ENCODE results near the gene DDAH2. TPM values are rescaled to one million over a fixed set of nuclear protein-coding genes. Genes with fewer than 3 reads are reported as not detected.

DDAH2 gene
- total RNA-seq, 1 donor from 2014 or later, result 87.4 TPM

DNA sequence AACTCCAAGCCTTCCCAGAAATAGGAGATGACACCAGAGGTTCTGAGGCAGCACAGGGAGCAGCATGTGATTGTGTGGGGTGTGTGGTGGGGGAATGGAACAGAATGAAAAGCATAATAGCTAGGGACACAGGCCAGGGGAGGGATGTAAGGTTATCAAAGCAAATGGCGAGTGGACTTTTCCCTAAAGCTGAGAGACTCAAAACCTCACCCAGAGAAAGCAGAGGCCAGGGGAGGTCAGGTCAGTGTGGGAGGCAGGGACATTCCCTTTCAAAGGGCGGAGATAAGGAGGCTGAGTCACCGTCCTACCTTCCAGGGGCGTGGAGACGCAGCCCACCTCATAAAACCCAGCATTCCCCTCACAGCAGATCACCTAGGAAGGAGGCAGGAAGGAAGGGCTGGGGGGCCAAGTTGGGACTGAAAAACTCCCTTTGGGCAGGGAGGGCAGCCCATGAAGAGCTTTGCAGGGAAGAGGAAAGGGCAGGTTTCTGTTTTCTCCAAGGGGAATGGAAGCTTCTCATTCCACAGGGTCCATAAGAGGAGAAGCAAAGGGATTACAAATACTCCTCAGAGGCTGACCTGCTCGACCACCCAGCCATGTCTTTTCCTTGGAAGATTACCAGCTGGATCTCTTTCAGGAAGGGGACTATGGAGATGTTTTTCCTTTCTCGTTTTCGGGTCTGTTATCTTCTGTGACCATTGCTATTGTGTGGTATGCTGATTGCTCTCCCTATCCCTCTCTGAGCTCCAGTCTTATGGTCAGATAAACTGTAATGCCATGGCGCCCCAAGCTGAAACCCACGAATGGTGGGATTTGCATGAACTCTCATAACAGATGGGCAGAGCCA lies 38.6 kb downstream of the DDAH2 start:
- DNase-seq (ENCODE audit: low spot score), result no peak

DNA sequence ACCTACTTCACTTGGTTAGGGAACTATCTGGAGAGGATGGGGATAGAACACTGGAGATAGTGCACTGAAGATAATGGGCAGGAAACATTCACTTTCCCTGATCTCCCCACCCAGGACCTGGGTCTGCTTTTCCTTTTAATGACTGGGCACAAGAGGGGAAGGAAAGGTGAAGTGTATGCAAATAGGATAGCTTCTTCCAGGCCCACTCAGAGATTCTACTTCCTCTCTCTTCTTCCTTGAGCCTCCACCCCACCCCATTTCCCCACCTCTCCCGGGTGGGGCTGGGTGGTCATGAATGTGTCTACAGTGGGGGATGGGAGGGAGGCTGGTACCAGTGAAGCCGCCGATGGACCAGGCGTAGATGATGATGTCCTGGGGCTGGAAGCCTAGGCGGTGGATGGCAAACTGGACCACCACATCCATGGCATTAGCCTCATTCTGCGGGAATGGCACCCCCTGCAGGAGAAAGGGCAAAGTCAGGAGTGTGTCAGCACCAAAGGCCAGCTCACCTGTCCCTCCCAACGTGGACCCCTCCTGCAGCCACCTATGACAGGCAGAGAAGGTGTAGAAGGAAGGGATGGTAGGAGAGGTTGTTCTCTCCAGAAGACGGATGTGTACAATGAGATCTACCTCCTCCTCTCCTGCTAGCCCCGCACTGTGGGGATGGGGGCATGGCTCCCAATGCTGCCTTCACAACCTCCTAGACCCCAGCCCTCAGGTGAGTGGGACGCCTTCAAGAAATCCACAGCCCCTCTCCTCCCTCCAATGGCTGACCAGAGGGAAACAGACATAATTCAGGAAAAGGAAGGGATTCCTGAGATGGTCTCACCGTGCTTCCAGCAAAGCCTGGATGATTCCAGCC lies 39.6 kb downstream of the DDAH2 start:
- DNase-seq (ENCODE audit: low spot score), result no peak

DNA sequence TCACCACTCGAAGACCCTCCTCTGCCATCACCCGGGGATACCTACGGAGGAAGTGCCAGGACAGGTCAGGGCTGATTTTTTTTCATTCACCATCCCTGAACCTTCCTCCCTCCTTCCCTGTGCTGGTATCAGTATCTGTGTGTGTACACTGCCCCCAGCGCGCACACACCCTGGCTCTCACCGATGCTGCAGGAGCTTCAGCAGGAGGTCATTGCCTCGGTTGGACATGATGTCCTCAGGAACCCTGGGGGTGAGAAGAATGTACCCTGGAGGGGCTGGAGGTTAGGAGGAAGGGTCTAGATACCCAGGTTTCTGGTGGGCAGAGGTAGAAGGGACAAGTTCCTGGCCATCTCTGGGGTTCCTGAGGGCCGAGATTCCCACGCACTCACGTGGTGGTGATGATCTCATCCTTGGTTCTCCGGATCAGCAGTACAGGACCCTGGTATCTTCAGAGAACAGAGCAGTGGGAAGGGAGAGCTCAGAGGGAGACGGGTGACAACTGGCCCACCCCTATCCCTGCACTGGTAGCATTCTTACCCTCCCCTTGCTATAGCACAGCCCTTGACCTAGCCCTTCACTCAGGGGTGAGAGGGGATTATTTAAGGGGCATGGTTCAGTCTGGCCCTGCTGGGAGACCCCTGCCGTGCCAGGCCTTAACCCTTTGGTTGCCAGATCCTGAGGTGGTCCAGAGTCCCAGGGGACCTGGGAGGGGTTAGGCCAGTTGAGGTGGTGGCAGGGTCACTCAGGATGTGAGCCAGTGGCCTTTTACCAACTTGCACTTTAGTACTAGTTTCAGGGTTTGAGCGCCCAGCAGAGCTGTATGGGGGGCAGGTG lies 41.0 kb downstream of the DDAH2 start:
- no peak for DNase-seq (ENCODE audit: low spot score)

DNA sequence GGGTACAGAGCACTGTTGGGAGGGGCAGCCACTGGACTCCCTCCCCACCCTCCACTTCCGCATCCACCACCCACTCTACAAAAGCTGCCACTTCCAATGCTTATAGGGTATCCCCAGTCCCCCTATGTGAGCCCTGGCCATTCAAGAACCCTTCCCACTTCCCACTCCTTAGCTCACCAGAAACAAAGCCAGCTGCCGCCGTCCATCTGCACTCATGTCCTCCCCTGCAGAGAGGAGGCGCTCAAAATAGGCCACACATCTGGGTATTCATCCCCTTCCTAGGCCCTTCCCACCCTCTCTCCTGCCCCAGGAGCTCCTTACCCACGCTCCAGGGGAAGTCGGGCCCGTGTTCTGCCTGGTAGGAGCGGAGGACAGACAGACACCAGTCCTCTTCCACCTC lies 41.8 kb downstream of the DDAH2 start:
- DNase-seq (ENCODE audit: low spot score), result no peak

DNA sequence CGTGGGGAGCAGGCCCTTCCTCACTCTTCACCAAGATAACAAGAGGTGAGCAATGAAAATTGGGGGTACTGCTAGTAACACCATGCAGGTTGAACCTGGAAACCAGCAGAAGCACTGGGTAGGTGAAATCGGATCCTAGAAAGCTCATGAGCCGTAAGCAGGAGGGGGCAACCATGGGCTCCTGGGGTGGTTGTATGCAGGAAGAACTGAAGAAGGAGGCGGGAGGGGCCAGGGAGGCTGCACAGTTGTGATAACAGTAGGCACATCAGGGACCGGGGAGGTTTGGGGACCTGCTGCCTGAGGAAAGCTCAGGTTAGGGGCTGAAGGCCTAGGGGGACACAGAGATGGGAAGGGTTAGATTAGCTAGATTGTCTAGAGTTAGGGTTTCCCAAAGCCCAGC lies 42.6 kb downstream of the DDAH2 start:
- DNase-seq (ENCODE audit: low spot score), result no peak

DNA sequence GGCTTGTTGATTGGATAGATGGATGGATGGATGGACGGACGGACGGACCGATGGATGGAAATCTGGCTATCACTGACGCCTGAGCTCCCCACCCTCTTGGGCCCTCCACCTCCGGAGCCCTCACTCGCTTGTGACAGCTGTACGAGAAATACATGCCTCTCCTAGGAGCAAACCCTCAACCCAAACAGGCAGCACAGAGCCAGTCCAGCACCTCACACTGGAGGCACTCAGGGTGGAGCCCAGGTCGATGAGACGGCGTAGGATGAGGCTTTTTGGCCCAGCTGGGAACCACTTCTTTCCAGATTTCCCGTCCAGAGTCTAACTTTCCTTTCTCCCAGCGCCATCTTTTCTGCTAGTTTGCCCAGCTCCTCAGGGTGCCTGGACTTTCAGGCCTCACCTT lies 45.5 kb downstream of the DDAH2 start:
- no peak for DNase-seq (ENCODE audit: low spot score)

DNA sequence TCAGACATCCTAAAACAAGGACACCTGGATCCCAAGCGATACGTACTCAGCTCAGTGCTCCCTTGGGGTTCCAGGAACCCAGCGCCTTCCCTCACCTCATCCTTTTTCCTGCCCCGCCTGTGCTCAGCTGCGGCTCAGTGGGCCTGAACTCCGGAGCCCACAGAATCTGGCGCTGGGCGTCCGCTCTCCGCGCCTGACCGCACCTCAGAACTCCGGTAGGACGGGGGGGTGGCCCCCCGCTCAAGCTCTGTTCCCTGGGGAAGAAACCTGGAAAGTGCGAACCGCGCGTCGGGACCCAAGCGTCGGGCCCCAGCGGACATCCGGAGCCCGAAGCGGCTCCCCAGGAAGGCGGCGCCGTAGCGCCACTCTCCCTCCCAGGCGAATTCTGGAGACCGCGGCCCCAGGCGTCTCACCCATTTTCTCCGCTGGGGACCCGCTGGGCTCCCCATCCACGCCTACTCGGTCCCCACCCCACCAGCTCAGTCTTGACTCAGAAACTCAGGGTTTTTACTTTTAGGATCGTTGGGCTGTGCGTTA lies 47.9 kb downstream of the DDAH2 start:
- DNase-seq (ENCODE audit: low spot score), result peak; percentile 54

DNA sequence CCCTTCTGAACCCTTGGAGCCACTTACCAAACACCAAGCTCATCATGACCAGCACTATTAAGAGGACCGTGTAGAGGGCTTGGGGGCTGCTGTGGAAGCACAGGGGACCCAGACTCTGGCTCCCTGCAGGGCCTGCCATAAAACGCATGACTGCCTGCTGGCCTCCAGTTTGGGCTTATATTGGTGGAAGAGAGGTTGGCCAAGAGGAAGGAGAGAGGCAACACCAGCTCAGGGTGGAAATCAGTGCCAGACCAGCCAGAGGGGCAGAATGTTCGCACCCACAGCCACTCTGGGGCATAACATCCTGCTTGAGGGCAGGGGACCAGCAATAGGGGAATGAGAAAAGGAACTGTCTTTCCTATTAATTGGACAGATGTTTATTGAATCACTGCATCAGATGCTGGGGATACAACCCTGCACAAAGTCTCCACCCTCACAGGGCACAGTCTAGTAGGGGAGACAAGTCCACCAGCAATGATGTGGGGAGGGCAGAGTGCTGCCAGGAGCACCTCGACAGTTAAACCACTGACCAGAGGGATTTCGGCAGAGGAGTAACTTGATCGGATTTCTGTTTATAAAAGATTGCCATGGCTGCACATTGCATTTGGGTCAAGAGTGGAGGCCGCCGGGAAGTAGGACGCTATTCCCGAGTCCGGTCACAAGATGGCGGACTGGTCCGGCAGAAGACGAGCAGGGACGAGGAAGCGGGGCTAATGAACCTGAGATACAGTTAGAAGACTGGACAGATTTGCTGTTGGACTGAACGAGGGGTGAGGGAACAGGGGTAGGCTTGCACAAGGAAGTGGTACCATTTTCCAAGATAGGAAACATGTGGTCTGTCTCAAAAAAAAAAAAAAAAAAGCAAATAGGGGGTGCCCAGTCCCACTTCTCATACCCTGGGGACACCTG lies 48.6 kb downstream of the DDAH2 start, which contains the start of gene LY6G5C:
TSS of gene LY6G5C (minus strand) at position 842 of the 909 bp plus-strand sequence. CDS start at position 148, 694 bp downstream.
- peak; percentile 84 for DNase-seq (ENCODE audit: low spot score)

DNA sequence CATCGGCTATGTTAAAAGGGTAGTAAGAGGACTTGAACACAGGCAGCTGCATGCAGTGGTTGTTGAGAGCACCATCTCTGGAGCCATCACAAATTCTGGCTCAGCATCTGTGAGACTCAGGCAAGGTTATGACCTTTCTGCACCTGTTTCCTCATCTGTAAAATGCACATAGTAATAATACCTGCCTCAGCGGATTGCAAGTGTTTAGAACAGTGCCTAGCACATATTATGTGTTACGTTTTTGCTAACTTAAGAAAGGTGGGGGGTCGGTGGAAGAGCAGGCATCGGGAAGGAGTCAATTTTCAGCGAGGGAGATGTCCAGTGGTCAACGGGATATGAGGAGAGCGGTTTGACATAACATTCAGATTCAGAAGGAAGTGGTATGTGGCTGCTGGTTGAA lies 51.1 kb downstream of the DDAH2 start:
- DNase-seq (ENCODE audit: low spot score), result no peak

Other genes starting within 250 kb of the DDAH2 start
- gene MICB, start 231.2 kb downstream of the DDAH2 start, total RNA-seq (ENCODE audit: insufficient read depth, low replicate concordance), result 0.24 TPM
- gene MCCD1, start 200.3 kb downstream of the DDAH2 start, total RNA-seq (ENCODE audit: insufficient read depth, low replicate concordance), result not detected
- 185 TPM for gene DDX39B, start 187.3 kb downstream of the DDAH2 start, total RNA-seq (ENCODE audit: insufficient read depth, low replicate concordance)
- gene ATP6V1G2, start 182.7 kb downstream of the DDAH2 start, total RNA-seq (ENCODE audit: insufficient read depth, low replicate concordance), result 3.6 TPM
- 28.6 TPM for gene NFKBIL1, start 181.7 kb downstream of the DDAH2 start, total RNA-seq (ENCODE audit: insufficient read depth, low replicate concordance)
- gene LTA, start 157.0 kb downstream of the DDAH2 start, total RNA-seq (ENCODE audit: insufficient read depth, low replicate concordance), result not detected
- 1.4 TPM for gene TNF, start 153.7 kb downstream of the DDAH2 start, total RNA-seq (ENCODE audit: insufficient read depth, low replicate concordance)
- 0.96 TPM for gene LTB, start 146.9 kb downstream of the DDAH2 start, total RNA-seq (ENCODE audit: insufficient read depth, low replicate concordance)
- gene LST1, start 143.0 kb downstream of the DDAH2 start, total RNA-seq (ENCODE audit: insufficient read depth, low replicate concordance), result not detected
- gene NCR3, start 136.3 kb downstream of the DDAH2 start, total RNA-seq (ENCODE audit: insufficient read depth, low replicate concordance), result not detected
- gene AIF1, start 114.1 kb downstream of the DDAH2 start, total RNA-seq (ENCODE audit: insufficient read depth, low replicate concordance), result 63.6 TPM
- 21.4 TPM for gene PRRC2A, start 108.6 kb downstream of the DDAH2 start, total RNA-seq (ENCODE audit: insufficient read depth, low replicate concordance)
- 58.7 TPM for gene BAG6, start 76.6 kb downstream of the DDAH2 start, total RNA-seq (ENCODE audit: insufficient read depth, low replicate concordance)
- gene APOM, start 73.4 kb downstream of the DDAH2 start, total RNA-seq (ENCODE audit: insufficient read depth, low replicate concordance), result not detected
- 24.1 TPM for gene C6orf47, start 68.5 kb downstream of the DDAH2 start, total RNA-seq (ENCODE audit: insufficient read depth, low replicate concordance)
- gene GPANK1, start 64.3 kb downstream of the DDAH2 start, total RNA-seq (ENCODE audit: insufficient read depth, low replicate concordance), result 9.6 TPM
- gene CSNK2B, start 63.2 kb downstream of the DDAH2 start, total RNA-seq (ENCODE audit: insufficient read depth, low replicate concordance), result 36.6 TPM
- gene LY6G5B, start 59.3 kb downstream of the DDAH2 start, total RNA-seq (ENCODE audit: insufficient read depth, low replicate concordance), result 1.2 TPM
- gene LY6G5C, start 48.2 kb downstream of the DDAH2 start, total RNA-seq (ENCODE audit: insufficient read depth, low replicate concordance), result 0.48 TPM
- 33.7 TPM for gene ABHD16A, start 26.0 kb downstream of the DDAH2 start, total RNA-seq (ENCODE audit: insufficient read depth, low replicate concordance)
- not detected for gene LY6G6F, start 22.4 kb downstream of the DDAH2 start, total RNA-seq (ENCODE audit: insufficient read depth, low replicate concordance)
- gene LY6G6D, start 14.0 kb downstream of the DDAH2 start, total RNA-seq (ENCODE audit: insufficient read depth, low replicate concordance), result not detected
- 3.1 TPM for gene LY6G6C, start 7.6 kb downstream of the DDAH2 start, total RNA-seq (ENCODE audit: insufficient read depth, low replicate concordance)
- 3.1 TPM for gene MPIG6B, start 5.9 kb downstream of the DDAH2 start, total RNA-seq (ENCODE audit: insufficient read depth, low replicate concordance)
- 203 TPM for gene CLIC1, start 7.2 kb upstream of the DDAH2 start, total RNA-seq (ENCODE audit: insufficient read depth, low replicate concordance)
- gene MSH5, start 10.7 kb upstream of the DDAH2 start, total RNA-seq (ENCODE audit: insufficient read depth, low replicate concordance), result 8.2 TPM
- not detected for gene SAPCD1, start 33.4 kb upstream of the DDAH2 start, total RNA-seq (ENCODE audit: insufficient read depth, low replicate concordance)
- gene VWA7, start 48.0 kb upstream of the DDAH2 start, total RNA-seq (ENCODE audit: insufficient read depth, low replicate concordance), result not detected
- gene VARS1, start 66.5 kb upstream of the DDAH2 start, total RNA-seq (ENCODE audit: insufficient read depth, low replicate concordance), result 18.8 TPM
- gene LSM2, start 77.7 kb upstream of the DDAH2 start, total RNA-seq (ENCODE audit: insufficient read depth, low replicate concordance), result 28.9 TPM
- gene HSPA1L, start 86.0 kb upstream of the DDAH2 start, total RNA-seq (ENCODE audit: insufficient read depth, low replicate concordance), result 1.4 TPM
- 84.7 TPM for gene HSPA1A, start 86.2 kb upstream of the DDAH2 start, total RNA-seq (ENCODE audit: insufficient read depth, low replicate concordance)
- 37.3 TPM for gene HSPA1B, start 98.4 kb upstream of the DDAH2 start, total RNA-seq (ENCODE audit: insufficient read depth, low replicate concordance)
- 47.9 TPM for gene NEU1, start 133.5 kb upstream of the DDAH2 start, total RNA-seq (ENCODE audit: insufficient read depth, low replicate concordance)
- 0.96 TPM for gene SLC44A4, start 149.7 kb upstream of the DDAH2 start, total RNA-seq (ENCODE audit: insufficient read depth, low replicate concordance)
- 33.9 TPM for gene EHMT2, start 168.4 kb upstream of the DDAH2 start, total RNA-seq (ENCODE audit: insufficient read depth, low replicate concordance)
- 1.9 TPM for gene ZBTB12, start 172.8 kb upstream of the DDAH2 start, total RNA-seq (ENCODE audit: insufficient read depth, low replicate concordance)
- gene C2, start 198.4 kb upstream of the DDAH2 start, total RNA-seq (ENCODE audit: insufficient read depth, low replicate concordance), result 27.0 TPM
- 34.7 TPM for gene CFB, start 216.8 kb upstream of the DDAH2 start, total RNA-seq (ENCODE audit: insufficient read depth, low replicate concordance)
- 54.9 TPM for gene NELFE, start 229.7 kb upstream of the DDAH2 start, total RNA-seq (ENCODE audit: insufficient read depth, low replicate concordance)
- 34.7 TPM for gene SKIC2, start 229.9 kb upstream of the DDAH2 start, total RNA-seq (ENCODE audit: insufficient read depth, low replicate concordance)
- gene DXO, start 242.8 kb upstream of the DDAH2 start, total RNA-seq (ENCODE audit: insufficient read depth, low replicate concordance), result 13.2 TPM

All from umbilical cord (tissue), 2 donors.